GM21825 (cell line): ENCODE results near the gene LDLRAP1.

Source experiments
- ATAC-seq: cut with Tn5 transposase; IDR thresholded peaks from one replicate; pipeline ENCODE4 v1.9.1; 2021; ENCODE audit warnings: mild to moderate bottlenecking, moderate library complexity; ENCODE audit not compliant: unreplicated experiment

LDLRAP1 gene

DNA sequence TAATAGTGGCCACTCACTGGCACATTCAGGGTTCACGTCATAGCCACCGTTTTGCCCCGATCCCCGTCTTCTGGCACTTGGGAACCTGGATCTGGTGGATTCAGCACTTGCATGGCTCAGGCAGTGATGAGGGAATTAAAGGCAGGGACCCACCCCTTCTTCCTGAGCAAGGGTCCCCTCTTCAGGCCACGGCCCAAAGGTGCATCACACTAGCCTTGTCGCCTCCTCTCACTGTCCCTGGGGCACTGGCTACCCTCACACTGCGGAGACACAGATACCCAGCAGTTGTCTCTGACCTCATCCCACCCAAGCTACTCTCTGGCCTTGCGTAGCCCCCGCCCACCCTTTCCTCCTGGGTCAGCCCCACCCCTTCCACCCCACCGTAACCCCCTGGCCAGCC is 19.9 kb upstream of the LDLRAP1 start:
- ATAC-seq = no peak

DNA sequence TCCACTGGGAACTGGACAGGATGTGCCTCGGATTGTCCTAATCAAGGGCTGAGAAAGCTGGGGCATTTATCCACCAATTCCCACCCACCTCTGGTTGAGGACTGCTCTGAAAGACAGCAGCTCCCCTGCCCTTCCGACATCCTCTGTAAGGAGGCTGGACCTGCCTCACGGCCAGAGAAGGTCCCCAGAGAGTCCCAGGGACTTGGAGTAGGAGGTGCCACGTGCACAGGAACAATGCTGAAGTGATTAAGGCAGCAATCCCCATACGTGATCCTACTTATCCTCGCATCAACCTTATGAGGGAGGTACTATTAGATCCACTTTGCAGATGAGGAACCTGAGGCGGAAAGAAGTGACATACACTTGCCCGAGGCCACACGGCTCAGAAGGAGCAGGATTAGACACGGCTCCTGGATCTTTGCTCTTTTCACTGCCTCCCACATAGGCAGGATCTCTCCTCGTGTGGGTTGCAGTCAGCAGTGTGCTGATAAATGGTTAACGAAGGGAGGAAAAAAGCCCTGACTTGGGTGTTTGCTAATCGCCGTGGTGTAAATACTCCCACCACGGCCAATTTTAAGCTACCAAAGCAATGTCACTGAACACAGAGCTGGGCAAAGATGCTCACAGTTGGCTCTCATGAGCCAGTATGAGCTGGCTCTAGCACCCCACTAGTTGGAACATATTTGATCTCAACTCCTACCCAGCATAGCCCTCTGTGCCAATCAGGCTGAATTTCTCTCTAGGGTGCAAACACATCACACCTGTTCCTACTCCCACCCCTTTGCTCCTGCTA is 18.6 kb upstream of the LDLRAP1 start:
- ATAC-seq = no peak

DNA sequence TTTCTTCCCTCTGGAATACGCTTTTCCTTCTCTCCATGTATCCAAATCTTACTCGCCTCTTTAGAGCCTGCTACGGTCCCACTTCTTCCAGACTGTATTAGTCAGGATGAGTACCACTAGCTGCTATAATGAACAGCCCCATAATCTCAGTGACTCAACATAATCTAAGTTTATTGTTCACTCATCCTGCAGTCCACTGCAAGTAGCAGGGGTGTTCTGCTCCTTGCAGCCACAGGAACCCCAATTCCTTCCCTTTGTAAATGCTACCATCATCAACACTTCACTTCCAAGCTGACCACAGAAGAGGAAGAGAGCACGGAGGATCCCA is 18.1 kb upstream of the LDLRAP1 start:
- no peak for ATAC-seq

DNA sequence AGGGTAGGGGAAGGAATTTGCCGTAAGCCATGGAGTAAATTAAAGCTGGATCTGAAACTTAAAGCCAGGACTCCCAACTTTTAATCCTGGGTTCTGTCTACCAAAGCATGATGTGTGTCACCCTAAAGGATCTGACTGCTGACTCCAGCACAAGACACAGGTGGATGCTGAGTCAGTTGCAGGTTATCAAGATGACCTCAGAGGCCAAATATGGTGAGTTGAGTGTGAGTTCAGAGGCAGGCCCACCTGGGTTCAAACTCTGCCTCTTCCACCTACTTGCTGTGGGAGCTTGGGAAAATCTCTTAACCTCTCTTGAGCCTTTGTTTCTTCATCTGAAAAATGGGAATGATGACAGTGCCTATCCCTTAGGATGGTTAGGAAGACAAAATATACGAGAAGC is 16.7 kb upstream of the LDLRAP1 start:
- no peak for ATAC-seq

DNA sequence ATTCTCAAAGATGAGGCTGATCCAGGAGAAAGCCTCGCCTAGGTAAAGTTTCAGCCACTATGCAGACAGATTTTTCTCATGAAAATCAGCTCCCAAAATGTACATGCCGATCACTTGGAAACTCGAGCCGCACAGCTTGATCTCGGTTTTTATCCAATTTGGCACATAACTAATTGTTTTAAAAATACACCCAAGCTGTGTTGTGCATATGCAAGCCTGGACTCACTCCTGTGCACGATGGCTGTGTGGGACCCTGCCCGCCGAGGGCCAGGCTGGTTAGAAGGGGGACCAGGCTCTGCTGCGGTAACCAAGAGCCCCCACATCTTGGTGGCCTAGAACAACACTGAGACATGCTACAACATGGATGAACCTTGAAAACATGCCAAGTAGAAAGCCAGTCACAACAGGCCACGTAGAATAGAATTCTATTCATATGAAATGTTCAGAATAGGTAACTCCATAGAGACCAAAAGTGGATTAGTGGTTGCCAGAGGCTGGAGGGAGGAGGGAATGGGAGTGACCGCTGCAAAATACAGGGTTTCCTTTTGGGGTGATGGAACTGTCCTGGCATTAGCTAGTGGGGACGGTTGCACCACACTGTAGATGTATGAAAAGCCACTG is 16.1 kb upstream of the LDLRAP1 start:
- ATAC-seq = no peak

DNA sequence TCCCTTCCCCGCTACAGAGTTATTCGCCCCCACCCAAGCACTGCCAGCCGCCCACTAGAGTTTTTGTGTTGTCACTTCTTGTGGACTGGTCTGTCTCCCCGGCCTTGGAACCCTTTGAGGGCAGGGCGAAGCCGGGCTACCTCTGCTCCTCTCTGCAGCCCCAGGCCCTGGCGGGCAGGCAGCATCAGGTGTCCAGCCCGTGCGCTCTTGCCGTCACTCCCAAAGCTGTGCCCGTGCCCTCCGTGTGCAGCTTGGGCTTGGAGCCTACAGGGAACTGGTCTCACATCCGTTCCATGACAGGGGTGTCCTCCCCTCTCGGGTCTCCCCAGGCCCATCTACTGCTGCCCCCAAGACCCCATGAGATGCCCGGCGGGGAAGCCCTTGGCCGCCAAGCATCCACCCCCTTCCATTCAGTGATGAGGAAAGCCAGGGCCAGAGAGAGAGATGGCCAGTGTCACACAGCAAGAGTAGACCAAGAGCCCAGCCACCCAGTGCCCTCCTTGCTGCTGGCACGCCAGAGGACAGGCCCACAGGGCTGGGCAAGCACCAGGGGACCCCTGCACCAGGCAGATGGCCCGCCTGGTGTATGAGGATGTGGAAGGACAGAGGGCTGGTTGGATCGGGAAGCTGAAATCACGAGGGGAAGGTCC is 15.3 kb upstream of the LDLRAP1 start:
- ATAC-seq = no peak

DNA sequence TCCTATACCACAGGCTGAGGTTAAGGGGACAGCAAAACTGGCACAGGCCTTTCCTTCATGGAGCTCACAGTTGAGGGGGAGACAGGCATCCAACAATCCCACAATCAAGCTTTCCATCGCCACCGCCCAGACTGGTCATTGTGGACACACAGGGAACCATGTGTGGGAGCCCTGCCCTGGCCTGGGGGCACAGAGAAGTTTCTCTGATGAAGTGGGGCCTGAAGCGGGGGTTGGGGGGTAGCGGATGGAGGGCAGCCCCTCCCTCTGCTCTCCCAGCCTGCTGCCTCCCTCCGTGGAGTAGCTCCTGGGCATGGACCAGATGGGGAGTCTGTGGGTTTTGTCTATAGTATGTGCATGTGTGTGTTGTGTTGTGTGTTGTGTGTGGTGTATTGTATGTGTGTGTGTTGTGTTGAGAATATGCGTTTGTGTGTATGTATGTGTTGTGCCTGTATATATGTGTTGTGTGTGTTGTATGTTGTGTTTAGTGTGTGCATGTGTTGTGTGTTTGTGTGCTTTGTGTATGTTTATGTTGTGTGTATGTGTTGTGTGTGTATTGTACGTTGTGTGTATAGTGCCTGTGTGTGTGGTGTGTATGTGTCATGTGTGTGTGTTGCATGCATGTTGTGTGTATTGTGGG is 14.4 kb upstream of the LDLRAP1 start:
- no peak for ATAC-seq

DNA sequence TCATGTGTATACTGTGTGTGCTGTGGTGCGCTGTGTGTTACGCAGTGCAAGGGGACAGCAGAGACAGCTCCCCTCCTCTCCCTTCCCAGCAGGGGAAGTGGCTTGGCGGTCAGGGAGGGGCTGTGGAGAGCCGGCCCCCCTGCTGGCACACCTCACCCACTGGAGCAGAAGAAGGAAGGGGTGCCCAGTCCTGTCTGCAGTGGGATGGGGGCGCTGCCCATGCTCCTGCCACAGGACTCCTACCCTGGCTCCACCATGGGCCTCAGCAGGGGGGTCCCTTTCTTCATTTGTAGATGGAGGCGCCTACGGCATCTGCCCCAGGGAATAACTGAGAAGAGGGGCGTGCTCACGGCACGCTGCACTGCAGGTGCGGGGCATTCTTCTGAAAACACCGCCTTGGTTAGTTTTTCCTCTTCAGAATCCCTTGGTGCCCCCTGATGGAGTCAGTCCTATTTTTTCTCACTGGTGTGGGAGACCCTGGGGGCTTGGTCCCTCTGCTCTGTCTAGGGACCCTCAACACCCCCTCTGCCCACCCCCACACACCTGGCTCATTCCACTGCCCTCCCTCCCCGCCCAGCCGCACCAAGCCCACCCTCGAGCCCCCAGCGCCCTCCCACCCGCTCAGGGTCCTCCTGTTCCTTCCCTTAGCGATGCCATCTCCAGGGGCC is 13.8 kb upstream of the LDLRAP1 start:
- ATAC-seq = no peak

DNA sequence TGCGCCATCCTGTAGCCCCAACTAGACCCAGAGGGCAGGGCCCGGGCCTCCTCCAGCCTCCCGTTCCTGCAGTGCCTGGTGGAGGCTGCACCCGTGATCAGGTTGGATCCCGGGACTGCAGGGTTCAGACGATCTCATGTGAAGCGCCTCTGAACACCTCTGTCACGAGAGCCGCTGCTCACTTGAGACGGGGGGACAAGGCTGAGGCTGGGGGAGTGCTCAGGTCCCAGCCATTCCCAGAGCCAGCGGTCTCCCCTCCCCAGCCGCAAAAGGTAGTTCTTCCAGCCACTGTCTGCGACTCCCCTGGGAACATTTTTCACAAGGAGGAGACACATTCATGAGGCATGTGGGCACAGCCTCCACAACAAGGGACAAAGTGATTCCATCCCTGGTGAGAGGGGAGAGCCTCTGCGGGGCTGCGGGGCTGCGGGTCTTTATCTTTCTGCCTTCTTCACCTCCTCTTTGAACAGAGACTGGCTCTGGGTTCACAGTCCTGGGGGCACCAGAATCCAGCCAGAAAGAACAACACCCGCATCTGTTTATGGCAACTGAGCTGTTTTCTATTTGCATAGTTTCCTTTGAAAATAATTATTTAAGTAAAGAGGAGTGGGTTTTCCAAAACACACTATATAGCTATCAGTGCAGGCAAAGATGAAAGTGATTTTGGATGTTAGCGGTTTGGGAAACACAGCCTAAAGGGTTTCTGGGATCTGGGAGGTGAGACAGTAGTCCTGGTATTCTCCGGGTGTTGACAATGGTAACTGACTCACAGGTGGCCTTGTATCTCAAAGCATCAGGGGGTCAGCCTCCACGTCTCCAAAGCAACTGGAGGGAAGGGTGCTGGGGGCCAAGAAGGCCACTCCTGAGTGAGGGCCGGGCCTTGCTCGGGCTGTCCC is 13.0 kb upstream of the LDLRAP1 start:
- no peak for ATAC-seq

DNA sequence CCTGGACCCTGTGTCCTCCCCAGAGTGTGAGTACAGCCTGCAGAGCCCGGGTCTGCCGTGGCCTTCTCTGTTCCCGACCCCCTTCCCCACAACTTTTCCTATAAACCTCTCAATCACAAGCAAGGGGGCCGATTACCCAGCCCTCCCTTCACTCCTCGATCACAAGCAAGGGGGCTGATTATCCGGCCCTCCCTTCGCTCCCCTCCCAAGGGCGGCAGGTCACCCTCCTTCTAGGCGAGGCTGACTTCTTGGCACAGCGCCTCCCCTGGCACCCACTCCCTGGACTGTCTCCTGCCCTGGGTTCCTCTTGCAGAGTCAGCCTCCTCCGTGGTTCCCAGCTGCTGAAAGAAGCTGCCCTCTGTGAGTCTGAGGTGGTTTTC is 12.3 kb upstream of the LDLRAP1 start:
- ATAC-seq = no peak

DNA sequence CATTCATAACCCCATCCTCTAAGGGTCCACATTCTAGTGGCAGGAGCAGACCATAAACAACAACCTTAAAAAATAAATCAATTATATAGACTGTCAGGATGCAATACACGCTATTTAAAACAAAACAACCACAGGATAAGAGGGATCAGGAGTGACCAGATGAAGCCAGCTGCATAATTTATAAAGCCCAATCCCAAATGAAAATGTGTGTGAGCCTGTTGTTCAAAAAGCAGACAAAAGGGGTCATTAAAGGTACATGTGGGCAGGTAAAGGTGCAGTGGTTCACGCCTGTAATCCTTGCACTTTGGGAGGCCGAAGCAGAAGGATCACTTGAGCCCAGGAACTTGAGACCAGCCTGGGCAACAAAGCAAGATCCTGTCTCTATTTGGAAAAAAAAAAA is 10.4 kb upstream of the LDLRAP1 start:
- no peak for ATAC-seq

DNA sequence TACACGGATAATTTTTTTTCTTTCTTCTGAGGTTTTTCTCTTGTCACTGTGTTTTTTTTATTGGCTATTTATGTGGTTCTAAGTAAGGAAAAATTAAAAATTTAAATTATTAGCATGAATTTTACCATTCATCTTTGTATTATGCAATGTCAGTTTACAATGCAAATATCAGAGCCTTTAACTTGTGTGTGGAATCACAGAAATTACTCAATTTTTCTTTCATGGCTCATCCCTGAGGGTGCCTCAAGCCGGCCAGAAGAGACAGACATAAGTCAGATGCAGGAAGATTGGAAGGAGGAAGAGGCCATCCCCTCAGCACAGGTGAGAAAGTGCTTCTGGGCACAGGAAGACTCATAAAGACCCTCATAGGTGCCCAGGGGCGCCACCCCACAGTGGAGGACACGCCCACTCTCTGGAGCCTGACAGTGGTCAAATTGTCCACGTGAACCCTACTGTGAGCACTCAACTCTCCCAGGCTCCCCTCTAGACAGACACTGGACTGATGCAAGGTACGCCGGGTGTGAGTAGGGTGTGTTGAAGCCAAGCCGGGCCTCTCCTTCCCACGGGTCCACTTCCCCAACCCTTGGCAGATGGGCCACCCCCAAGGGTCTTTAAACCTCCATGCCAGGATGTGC is 9.5 kb upstream of the LDLRAP1 start:
- no peak for ATAC-seq

DNA sequence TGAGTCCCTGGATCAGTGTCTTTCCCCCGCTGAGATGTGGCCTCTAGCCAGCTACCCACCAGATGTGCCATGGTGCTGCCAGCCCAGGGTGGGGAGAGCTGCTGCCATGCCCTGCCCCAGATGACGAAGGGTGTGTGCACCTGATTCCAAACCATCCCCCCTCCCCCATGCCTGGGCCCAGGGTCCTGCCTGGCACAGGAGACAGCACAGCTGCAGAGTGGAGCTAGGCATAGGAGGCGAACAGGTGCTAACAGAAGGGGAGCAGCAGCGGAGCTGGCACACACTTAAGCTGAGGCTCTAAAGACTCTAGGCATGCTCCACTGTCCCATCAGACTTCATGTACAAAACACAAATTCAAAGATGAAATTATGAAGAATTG is 9.0 kb upstream of the LDLRAP1 start:
- no peak for ATAC-seq

DNA sequence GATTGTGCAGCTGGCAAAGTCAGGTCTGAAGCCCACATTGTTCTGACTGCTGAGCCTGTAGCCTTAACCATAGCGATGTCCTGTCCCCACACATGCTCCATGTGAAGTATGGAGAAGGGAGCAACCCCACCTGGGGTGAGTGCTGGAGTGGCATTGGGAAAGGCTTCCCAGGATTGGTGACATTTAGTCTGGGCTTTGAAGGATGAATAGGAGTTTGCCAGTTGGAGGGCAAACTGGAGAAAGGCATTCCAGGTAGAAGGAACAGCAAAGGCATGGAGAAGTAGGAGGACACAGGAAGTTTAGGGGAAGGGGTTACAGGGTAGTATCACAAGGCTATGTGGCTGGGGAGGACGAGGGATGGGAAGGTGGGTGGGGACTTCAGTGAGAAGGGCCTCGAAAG is 7.3 kb upstream of the LDLRAP1 start:
- ATAC-seq = no peak

DNA sequence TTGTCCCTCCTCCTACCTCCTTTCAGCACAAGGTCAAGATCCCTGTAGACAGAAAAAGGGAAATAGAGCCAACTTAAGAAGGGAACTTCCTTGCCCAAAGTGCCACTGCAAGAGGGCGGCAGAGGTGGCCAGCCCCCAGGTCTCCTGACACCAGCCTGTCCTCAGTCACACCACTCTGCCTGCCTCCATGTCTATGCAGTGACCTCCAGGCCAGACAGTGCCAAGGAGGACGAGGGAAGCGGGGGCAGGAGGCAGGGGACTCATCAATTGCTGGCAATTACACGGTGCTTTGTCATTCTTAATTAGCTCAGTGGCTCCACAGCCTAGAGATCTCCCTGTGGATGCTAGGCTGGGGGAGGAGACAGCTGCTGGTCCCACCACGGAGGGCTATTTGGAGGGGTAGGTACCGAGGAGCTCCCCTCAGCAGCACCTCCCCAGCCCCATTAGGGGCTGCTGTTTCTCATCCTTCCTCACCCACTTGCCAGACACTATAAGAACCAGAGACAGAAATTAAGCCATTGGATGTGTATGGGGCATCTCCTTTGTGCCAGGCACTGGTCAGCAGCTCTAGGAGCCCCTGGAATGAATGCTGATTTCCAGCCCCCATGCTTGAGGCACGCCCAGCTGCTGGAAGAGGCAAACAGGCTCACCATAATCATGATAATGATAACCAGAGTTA is 6.1 kb upstream of the LDLRAP1 start:
- ATAC-seq = no peak

DNA sequence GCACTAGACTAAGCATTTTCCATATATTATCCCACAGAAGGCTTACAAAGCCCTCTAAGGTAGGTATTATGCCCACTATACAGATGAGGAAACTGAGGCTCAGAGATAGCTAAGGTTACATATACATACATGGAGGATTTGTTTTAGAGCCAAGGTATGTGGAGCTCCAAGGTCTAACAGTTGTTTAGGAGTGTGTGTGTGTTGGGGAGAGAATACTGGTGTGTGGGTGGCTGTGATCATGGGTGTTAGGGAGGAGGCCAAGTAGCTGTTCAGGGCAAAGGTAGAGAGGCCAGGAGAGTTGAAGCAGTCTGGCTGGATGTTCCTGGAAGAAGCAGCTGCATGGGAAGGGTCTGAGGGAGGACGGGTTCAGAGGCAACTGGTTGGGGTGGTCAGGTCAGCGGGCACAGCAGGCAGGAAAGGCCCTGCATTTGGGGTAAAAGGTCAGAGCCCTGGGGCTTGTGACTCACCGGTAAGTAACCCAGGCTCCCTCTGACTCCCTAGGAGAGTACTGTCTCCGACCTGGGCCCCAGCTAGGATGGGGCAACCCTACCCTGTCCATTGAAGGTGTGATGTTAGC is 5.1 kb upstream of the LDLRAP1 start:
- no peak for ATAC-seq

DNA sequence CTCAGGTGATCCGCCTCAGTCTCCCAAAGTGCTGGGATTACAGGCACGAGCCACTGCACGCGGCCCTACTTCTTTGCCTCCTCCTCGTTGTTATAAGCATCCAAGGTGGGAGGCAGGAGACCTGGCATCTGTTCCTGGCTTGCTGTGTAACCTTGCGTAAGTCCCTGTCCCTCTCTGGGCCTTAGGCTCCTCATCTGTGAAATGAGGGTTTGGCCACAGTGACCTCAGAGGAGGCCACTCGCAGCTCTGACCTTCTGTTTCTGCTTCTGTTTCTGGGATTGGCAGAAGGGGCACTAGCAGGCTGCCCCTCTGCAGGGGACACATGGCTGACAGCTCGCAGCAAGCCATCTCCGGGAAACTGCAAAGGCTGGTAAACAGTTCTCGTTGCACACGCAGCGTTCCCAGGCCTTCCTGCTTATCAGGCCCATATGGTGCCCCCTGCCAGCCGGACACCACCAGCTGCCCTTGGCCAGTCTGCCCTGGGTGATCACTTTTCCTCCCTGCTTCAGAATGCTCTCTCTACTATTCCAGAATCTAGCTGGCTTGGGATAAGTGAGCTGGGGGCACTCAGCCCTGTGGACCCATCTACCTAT is 2.6 kb upstream of the LDLRAP1 start:
- no peak for ATAC-seq

DNA sequence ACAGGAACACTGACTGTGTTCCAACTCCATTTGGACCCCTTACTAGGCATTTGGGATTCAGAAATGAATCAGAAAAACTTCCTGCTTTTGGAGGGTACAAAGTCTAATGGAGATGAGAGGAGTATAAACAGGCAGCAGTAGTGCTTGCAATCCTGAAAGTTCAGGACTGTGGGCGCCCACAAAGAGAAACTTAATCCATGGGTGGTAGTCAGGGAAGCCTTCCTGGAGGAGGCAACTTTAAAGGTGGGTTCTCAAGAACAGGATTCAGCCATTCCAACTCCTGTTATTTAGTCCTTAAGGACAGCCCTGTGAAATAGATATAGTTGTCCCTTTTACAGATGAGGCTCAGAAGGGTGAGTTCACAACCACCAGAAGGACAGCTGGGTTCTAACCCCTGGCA is 2.0 kb upstream of the LDLRAP1 start:
- ATAC-seq = no peak
